HG03460 (cell line): ENCODE measurements around the gene CERK.
"Not testable (repeated sequence)": the region's sequence is repeated elsewhere in the genome, so short reads cannot be mapped to it uniquely, and the experiment has no call there.

Source experiments
- ATAC-seq: cut with Tn5 transposase; IDR thresholded peaks from one replicate; pipeline ENCODE4 v1.9.1; 2021; ENCODE audit not compliant: unreplicated experiment

Gene CERK

GRCh38 chr22:46734213-46734722 lies 3.8 kb downstream of the CERK start:
- not testable (repeated sequence) for ATAC-seq

GRCh38 chr22:46732513-46732912 lies 5.5 kb downstream of the CERK start:
- ATAC-seq: no peak

- no peak for ATAC-seq
Measured at GRCh38 chr22:46732041-46732379, 6.0 kb downstream of the CERK start.

GRCh38 chr22:46731246-46732040 lies 6.6 kb downstream of the CERK start:
- no peak for ATAC-seq

- ATAC-seq: no peak
Measured at GRCh38 chr22:46730568-46731245, 7.3 kb downstream of the CERK start.

- no peak for ATAC-seq
Measured at GRCh38 chr22:46728470-46728869, 9.6 kb downstream of the CERK start.

- ATAC-seq: no peak
Measured at GRCh38 chr22:46727813-46728364, 10.2 kb downstream of the CERK start.

GRCh38 chr22:46726986-46727317 lies 11.1 kb downstream of the CERK start:
- ATAC-seq: no peak

- no peak for ATAC-seq
Measured at GRCh38 chr22:46726066-46726985, 11.7 kb downstream of the CERK start.

GRCh38 chr22:46725096-46725495 lies 13.0 kb downstream of the CERK start:
- ATAC-seq: no peak

- no peak for ATAC-seq
Measured at GRCh38 chr22:46723882-46724281, 14.2 kb downstream of the CERK start.

GRCh38 chr22:46721501-46722085 lies 16.5 kb downstream of the CERK start:
- ATAC-seq: no peak

- ATAC-seq: no peak
Measured at GRCh38 chr22:46719921-46720320, 18.1 kb downstream of the CERK start.

- no peak for ATAC-seq
Measured at GRCh38 chr22:46714550-46714949, 23.5 kb downstream of the CERK start.

- no peak for ATAC-seq
Measured at GRCh38 chr22:46712288-46712687, 25.8 kb downstream of the CERK start.

GRCh38 chr22:46710806-46711205 lies 27.2 kb downstream of the CERK start:
- ATAC-seq: no peak

GRCh38 chr22:46708766-46709330 lies 29.2 kb downstream of the CERK start:
- no peak for ATAC-seq

GRCh38 chr22:46707827-46708570 lies 30.1 kb downstream of the CERK start:
- ATAC-seq: no peak

GRCh38 chr22:46707305-46707704 lies 30.7 kb downstream of the CERK start:
- no peak for ATAC-seq

GRCh38 chr22:46706060-46706459 lies 32.0 kb downstream of the CERK start:
- ATAC-seq: no peak
